Activated B cell treated with CpG ODN at 0.5 μM for 24 hours (primary cell): ENCODE results near the gene MXRA5. TPM values are rescaled to one million over a fixed set of nuclear protein-coding genes. Genes with fewer than 3 reads are reported as not detected.

Experiments
- ATAC-seq: fragments of 200-7000 bp; cut with Tn5 transposase; one replicate; pipeline ENCODE4 v1.10.0; 2021; ENCODE audit warnings: low read depth, mild to moderate bottlenecking, moderate library complexity
- CTCF ChIA-PET: fragments of 350-600 bp; sonication (Branson Sonifier 250); formaldehyde crosslinking; loops from one replicate; lab custom pipeline; 2021; ENCODE audit warnings: antibody characterized with exemption; lab: Charles Lee
- POLR2A ChIA-PET: fragments of 350-600 bp; sonication (Branson Sonifier 250); formaldehyde crosslinking; loops from one replicate; lab custom pipeline; 2021; ENCODE audit warnings: antibody characterized with exemption; lab: Charles Lee
- DNase-seq: peaks from one replicate; pipeline ENCODE4 v3.0.0; 2022
- H3K27ac Mint-ChIP-seq: one replicate; pipeline ENCODE4 v1.8.0; 2020; ENCODE audit warnings: mixed read lengths
- H3K27me3 Mint-ChIP-seq: one replicate; pipeline ENCODE4 v1.8.0; 2021; ENCODE audit warnings: mixed read lengths
- H3K36me3 Mint-ChIP-seq: one replicate; pipeline ENCODE4 v1.8.0; 2021; ENCODE audit warnings: low read depth, mixed read lengths
- H3K4me1 Mint-ChIP-seq: one replicate; pipeline ENCODE4 v1.8.0; 2021; ENCODE audit warnings: mixed read lengths
- H3K4me3 Mint-ChIP-seq: one replicate; pipeline ENCODE4 v1.8.0; 2020; ENCODE audit warnings: mild to moderate bottlenecking, mixed read lengths
- H3K9me3 Mint-ChIP-seq: one replicate; pipeline ENCODE4 v1.8.0; 2020; ENCODE audit warnings: mixed read lengths
- CTCF ChIP-seq: fragments of 200-600 bp; IDR thresholded peaks from one replicate; pipeline ENCODE4 v1.8.0; 2022; ENCODE audit warnings: antibody characterized with exemption, mild to moderate bottlenecking
- intact Hi-C: fragments of 100-400 bp; cut with micrococcal nuclease; formaldehyde crosslinking; loops from one replicate; pipeline ENCODE4 v1.15.1; 2024
- total RNA-seq: library from RNA; stranded (reverse); gene quantifications from 2 replicates; pipeline ENCODE4 v1.2.3, GENCODE V29; 2022

The MXRA5 gene
- not detected in 2 replicates for total RNA-seq

- POLR2A ChIA-PET, result no interaction called here
- Mint-ChIP-seq H3K27me3 (peaks cover 7% of the 10 kb centered on the region), H3K4me1 (no peaks in the 10 kb centered on the region), H3K9me3 (peaks cover 4% of the 10 kb centered on the region), H3K4me3 (no peak within 1 kb of the TSS), H3K27ac (no peak within 1 kb of the TSS), H3K36me3 (no peaks in the 10 kb centered on the region)
- ATAC-seq, result no peak
- intact Hi-C loops, result no loop called here
- TF ChIP-seq CTCF, result no peak
- no peak for DNase-seq
- CTCF ChIA-PET, result no interaction called here
Observed at GRCh38 chrX:3346501-3347259, at the start of gene MXRA5. Gene MXRA5, minus strand, starts transcription at chrX:3346652. Its CDS starts 2,819 bp downstream, at chrX:3343833.

GRCh38 chrX:3393581-3394111 lies 47.2 kb upstream of the MXRA5 start:
- H3K27me3 Mint-ChIP-seq, result no peaks in the 10 kb centered on the region
- CTCF ChIA-PET, result no interaction called here
- H3K4me1 Mint-ChIP-seq, result no peaks in the 10 kb centered on the region
- ATAC-seq (no peak), DNase-seq (no peak)
- intact Hi-C loops, result no loop called here
- no peaks in the 10 kb centered on the region for H3K9me3 Mint-ChIP-seq
- no peak overlapping the region for H3K27ac Mint-ChIP-seq
- POLR2A ChIA-PET, result no interaction called here
- H3K36me3 Mint-ChIP-seq, result no peaks in the 10 kb centered on the region
- TF ChIP-seq CTCF, result no peak
- H3K4me3 Mint-ChIP-seq, result no peak overlapping the region

GRCh38 chrX:3393178-3393577 lies 46.7 kb upstream of the MXRA5 start:
- TF ChIP-seq CTCF, result no peak
- ChIA-PET CTCF (no interaction called here), POLR2A (no interaction called here)
- ATAC-seq (no peak), DNase-seq (no peak)
- Mint-ChIP-seq H3K4me3 (no peak overlapping the region), H3K36me3 (no peaks in the 10 kb centered on the region), H3K4me1 (no peaks in the 10 kb centered on the region), H3K27me3 (no peaks in the 10 kb centered on the region), H3K27ac (no peak overlapping the region), H3K9me3 (no peaks in the 10 kb centered on the region)
- intact Hi-C loops, result no loop called here

GRCh38 chrX:3388457-3388856 lies 42.0 kb upstream of the MXRA5 start:
- H3K4me3 Mint-ChIP-seq, result no peak overlapping the region
- no peaks in the 10 kb centered on the region for H3K9me3 Mint-ChIP-seq
- no peak for ATAC-seq
- no peaks in the 10 kb centered on the region for H3K27me3 Mint-ChIP-seq
- H3K36me3 Mint-ChIP-seq, result no peaks in the 10 kb centered on the region
- intact Hi-C loops, result no loop called here
- TF ChIP-seq CTCF, result no peak
- no peak overlapping the region for H3K27ac Mint-ChIP-seq
- ChIA-PET CTCF (no interaction called here), POLR2A (no interaction called here)
- H3K4me1 Mint-ChIP-seq, result no peaks in the 10 kb centered on the region
- DNase-seq, result no peak

- POLR2A ChIA-PET, result no interaction called here
Observed at GRCh38 chrX:3384327-3384726, 37.9 kb upstream of the MXRA5 start.

More at GRCh38 chrX:3384327-3384726, 37.9 kb upstream of the MXRA5 start:
- no peak overlapping the region for H3K27ac Mint-ChIP-seq
- no peaks in the 10 kb centered on the region for H3K36me3 Mint-ChIP-seq
- ATAC-seq (no peak), DNase-seq (no peak)
- H3K9me3 Mint-ChIP-seq, result no peaks in the 10 kb centered on the region
- intact Hi-C loops, result no loop called here
- H3K4me1 Mint-ChIP-seq, result no peaks in the 10 kb centered on the region
- CTCF ChIA-PET, result no interaction called here
- TF ChIP-seq CTCF, result no peak
- H3K4me3 Mint-ChIP-seq, result no peak overlapping the region
- H3K27me3 Mint-ChIP-seq, result no peaks in the 10 kb centered on the region
